Measurements from ENCODE around the gene CITED2. TPM values are rescaled to one million over a fixed set of nuclear protein-coding genes. Genes with fewer than 3 reads are reported as not detected.
"Not testable (repeated sequence)": the region's sequence is repeated elsewhere in the genome, so short reads cannot be mapped to it uniquely, and the experiment has no call there.

CITED2 gene
- polyA plus RNA-seq, 1 experiment, result 117 TPM

DNA sequence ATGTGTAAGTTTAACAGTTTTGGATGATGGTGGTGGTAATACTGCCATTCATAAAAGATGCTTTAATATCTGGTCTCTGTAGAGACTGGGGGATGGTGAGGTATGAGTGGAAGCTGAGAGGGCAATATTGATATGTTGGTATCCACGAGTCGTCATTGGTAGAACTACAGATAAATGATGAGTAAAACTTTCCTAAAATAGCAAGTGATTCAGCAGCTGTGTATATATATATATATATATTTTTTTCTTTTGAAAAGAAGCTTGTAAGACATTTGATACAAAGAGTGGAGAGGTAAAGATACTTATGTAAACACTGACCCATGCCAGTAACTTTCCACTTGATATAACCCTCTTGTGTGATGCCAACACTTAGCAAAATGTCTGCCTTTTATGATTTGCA is 41.7 kb upstream of the CITED2 start:
- Histone ChIP-seq H3K9me3 (ENCODE audit: control insufficient read depth, insufficient read depth, low read length) (no peaks in the 10 kb centered on the region), H3K27me3 (ENCODE audit: control insufficient read depth, insufficient read depth, low read length) (no peaks in the 10 kb centered on the region), H3K27ac (ENCODE audit: low read depth, low read length) (no peak overlapping the region), H3K4me3 (ENCODE audit: low read depth, low read length) (no peak overlapping the region)
- CTCF ChIA-PET, result no interaction called here
- TF ChIP-seq, protein P1, sequence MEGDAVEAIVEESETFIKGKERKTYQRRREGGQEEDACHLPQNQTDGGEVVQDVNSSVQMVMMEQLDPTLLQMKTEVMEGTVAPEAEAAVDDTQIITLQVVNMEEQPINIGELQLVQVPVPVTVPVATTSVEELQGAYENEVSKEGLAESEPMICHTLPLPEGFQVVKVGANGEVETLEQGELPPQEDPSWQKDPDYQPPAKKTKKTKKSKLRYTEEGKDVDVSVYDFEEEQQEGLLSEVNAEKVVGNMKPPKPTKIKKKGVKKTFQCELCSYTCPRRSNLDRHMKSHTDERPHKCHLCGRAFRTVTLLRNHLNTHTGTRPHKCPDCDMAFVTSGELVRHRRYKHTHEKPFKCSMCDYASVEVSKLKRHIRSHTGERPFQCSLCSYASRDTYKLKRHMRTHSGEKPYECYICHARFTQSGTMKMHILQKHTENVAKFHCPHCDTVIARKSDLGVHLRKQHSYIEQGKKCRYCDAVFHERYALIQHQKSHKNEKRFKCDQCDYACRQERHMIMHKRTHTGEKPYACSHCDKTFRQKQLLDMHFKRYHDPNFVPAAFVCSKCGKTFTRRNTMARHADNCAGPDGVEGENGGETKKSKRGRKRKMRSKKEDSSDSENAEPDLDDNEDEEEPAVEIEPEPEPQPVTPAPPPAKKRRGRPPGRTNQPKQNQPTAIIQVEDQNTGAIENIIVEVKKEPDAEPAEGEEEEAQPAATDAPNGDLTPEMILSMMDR (IDR thresholded peaks at IDR 0.05; ENCODE audit: low read depth, low read length), result no peak
- POLR2A ChIA-PET, result no interaction called here
- no peak for DNase-seq (ENCODE audit: low read depth, low spot score)

DNA sequence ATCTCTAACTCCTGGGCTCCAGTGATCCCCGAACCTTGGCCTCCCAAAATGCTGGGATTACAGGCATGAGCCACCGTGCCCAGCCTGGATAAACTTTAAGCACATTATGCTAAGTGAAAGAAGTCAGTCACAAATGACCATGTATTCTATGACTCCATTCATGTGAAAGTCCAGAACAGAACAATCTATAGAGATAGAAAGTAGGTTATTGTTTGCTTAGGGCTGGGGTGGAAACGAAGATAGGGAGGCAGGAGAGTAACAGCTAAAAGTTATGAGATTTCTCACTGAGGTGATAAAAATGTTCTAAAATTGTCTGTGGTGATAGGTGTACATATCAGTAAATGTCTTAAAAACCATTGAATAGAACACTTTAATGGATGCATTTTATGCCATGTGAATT is 40.9 kb upstream of the CITED2 start:
- no peaks in the 10 kb centered on the region for H3K9me3 ChIP-seq (ENCODE audit: control insufficient read depth, insufficient read depth, low read length)
- DNase-seq (ENCODE audit: low read depth, low spot score), result no peak
- ChIA-PET CTCF (no interaction called here), POLR2A (no interaction called here)
- H3K27ac ChIP-seq (ENCODE audit: low read depth, low read length), result no peak overlapping the region
- TF ChIP-seq, protein P1 (IDR thresholded peaks at IDR 0.05; ENCODE audit: low read depth, low read length), result no peak
- H3K27me3 ChIP-seq (ENCODE audit: control insufficient read depth, insufficient read depth, low read length), result no peaks in the 10 kb centered on the region
- H3K4me3 ChIP-seq (ENCODE audit: low read depth, low read length), result no peak overlapping the region

DNA sequence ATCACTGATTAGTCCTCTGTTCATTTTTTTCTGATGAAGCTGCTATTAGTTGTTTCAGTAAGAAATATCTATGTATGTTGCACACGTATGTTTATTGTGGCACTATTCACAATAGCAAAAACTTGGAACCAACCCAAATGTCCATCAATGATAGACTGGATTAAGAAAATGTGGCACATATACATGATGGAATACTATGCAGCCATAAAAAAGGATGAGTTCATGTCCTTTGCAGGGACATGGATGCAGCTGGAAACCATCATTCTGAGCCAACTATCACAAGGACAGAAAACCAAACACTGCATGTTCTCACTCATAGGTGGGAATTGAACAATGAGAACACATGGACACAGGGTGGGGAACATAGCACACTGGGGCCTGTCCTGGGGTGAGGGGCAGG is 37.7 kb upstream of the CITED2 start:
- CTCF ChIA-PET; POLR2A ChIA-PET; H3K27ac ChIP-seq (ENCODE audit: low read depth, low read length); H3K27me3 ChIP-seq (ENCODE audit: control insufficient read depth, insufficient read depth, low read length); H3K9me3 ChIP-seq (ENCODE audit: control insufficient read depth, insufficient read depth, low read length); H3K4me3 ChIP-seq (ENCODE audit: low read depth, low read length); DNase-seq (ENCODE audit: low read depth, low spot score): not testable (repeated sequence)

DNA sequence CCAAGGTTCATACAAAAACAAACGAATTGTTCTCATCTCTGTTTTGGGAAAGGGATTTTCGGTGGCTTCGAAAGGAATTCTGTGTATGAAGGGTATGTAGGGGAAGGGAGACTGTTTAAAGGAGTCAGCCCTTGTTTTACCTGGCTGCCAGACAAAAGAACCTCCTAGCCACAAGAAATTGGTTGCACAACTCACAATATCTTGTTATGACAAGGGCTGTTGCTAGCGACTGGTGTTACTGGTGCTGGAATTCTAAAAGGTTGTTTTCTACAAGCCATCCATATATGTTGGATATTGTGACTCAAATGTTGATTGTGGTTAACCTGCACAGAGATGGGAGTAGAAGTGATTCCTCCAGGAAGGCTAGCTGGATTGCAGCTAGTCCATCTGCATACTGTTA is 34.6 kb upstream of the CITED2 start:
- DNase-seq (ENCODE audit: low read depth, low spot score), result no peak
- Histone ChIP-seq H3K27ac (ENCODE audit: low read depth, low read length) (peak overlapping the region; percentile 62), H3K27me3 (ENCODE audit: control insufficient read depth, insufficient read depth, low read length) (no peaks in the 10 kb centered on the region), H3K9me3 (ENCODE audit: control insufficient read depth, insufficient read depth, low read length) (no peaks in the 10 kb centered on the region), H3K4me3 (ENCODE audit: low read depth, low read length) (no peak overlapping the region)
- POLR2A ChIA-PET, result interaction anchor here (0.6 kb wide), 1 partner anchor 34 kb away, joined by 3 read pairs; the partner anchor contains the start of gene CITED2
- TF ChIP-seq, protein P1 (IDR thresholded peaks at IDR 0.05; ENCODE audit: low read depth, low read length), result no peak
- CTCF ChIA-PET, result interaction anchor here (0.6 kb wide), 1 partner anchor 16 kb away, joined by 3 read pairs; no protein-coding TSS in a partner anchor

DNA sequence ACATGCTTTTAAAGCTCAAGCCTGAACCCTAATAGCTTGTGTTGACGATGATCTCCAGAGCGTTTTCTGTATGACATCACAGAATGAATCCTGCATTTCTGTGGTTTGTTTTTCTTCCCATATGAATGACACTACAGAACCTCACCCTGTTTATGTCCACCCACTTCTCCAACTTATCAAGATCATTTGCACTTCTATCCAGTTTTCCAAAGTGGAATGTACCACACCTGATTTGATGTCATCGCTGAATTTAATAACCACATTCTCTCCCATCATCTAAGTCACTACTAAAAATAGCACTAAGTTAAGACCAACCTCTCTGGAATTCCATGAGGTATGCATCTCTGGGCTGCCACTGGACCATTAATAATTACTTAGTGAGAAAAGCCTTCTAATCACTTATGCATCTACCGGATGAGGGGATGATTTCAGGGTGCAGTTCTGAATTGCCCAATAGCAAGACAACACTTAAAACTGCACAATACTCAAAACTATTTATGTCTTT is 33.3 kb upstream of the CITED2 start:
- POLR2A ChIA-PET, result interaction anchor here (1.3 kb wide), 1 partner anchor 33 kb away, joined by 13 read pairs; the partner anchor contains the start of gene CITED2
- CTCF ChIA-PET, result no interaction called here
- DNase-seq (ENCODE audit: low read depth, low spot score), result peak; percentile 74
- Histone ChIP-seq H3K27ac (ENCODE audit: low read depth, low read length) (peak overlapping the region; percentile 59), H3K27me3 (ENCODE audit: control insufficient read depth, insufficient read depth, low read length) (no peaks in the 10 kb centered on the region), H3K4me3 (ENCODE audit: low read depth, low read length) (no peak overlapping the region), H3K9me3 (ENCODE audit: control insufficient read depth, insufficient read depth, low read length) (no peaks in the 10 kb centered on the region)
- TF ChIP-seq, protein P1 (IDR thresholded peaks at IDR 0.05; ENCODE audit: low read depth, low read length), result no peak

Measured in AG04450 (cell line).